Naive thymus-derived CD4-positive, alpha-beta T cell (primary cell): ENCODE results near the gene UQCRH. TPM values are rescaled to one million over a fixed set of nuclear protein-coding genes. Genes with fewer than 3 reads are reported as not detected.
"Not testable (repeated sequence)": the region's sequence is repeated elsewhere in the genome, so short reads cannot be mapped to it uniquely, and the experiment has no call there.

ENCODE experiments used
- ATAC-seq: fragments of 150-1000 bp; cut with Tn5 transposase; 2 replicates; pipeline ENCODE4 v1.10.0; 2021; ENCODE audit warnings: mild to moderate bottlenecking, moderate library complexity
- CTCF ChIA-PET: fragments of 350-600 bp; sonication (Branson Sonifier 250); formaldehyde crosslinking; loops from one replicate; lab custom pipeline; 2021; ENCODE audit warnings: antibody characterized with exemption; lab: Charles Lee
- POLR2A ChIA-PET: fragments of 350-600 bp; sonication (Branson Sonifier 250); formaldehyde crosslinking; loops from one replicate; lab custom pipeline; 2021; ENCODE audit warnings: antibody characterized with exemption, inconsistent platforms; lab: Charles Lee
- DNase-seq, 9 donors: peaks; one replicate each; pipeline versions ENCODE4 v3.0.0 to v3.0.0-alpha.2; 2020 to 2022; ENCODE audit warnings: mixed read lengths in 1 of 9
- H3K27ac ChIP-seq: one replicate; pipeline ENCODE4 v1.7.0; 2013; ENCODE audit warnings: mild to moderate bottlenecking, low read depth, low read length, moderate library complexity
- H3K27me3 ChIP-seq, 2 donors: one replicate each; pipeline ENCODE4 v1.7.0; 2013; ENCODE audit warnings: low read length in 2 of 2, mild to moderate bottlenecking in 2 of 2, moderate library complexity in 2 of 2; ENCODE audit not compliant: control insufficient read depth in 2 of 2, insufficient read depth in 2 of 2
- H3K36me3 ChIP-seq, 3 experiments: 1 replicate in 2 of 3; 2 replicates in 1 of 3; pipeline ENCODE4 v1.7.0; 2013; ENCODE audit warnings: low read length in 3 of 3, mild to moderate bottlenecking in 3 of 3, moderate library complexity in 1 of 3; ENCODE audit not compliant: insufficient read depth in 3 of 3, control insufficient read depth in 2 of 3
- H3K4me1 ChIP-seq, 2 donors: one replicate each; pipeline ENCODE4 v1.7.0; 2013; ENCODE audit warnings: low read length in 2 of 2, mild to moderate bottlenecking in 2 of 2, moderate library complexity in 1 of 2; ENCODE audit not compliant: control insufficient read depth in 2 of 2, insufficient read depth in 2 of 2
- H3K4me3 ChIP-seq: 2 replicates; pipeline ENCODE4 v1.7.0; 2013; ENCODE audit warnings: mild to moderate bottlenecking, low read length
- H3K9me3 ChIP-seq, 3 experiments: 1 replicate in 2 of 3; 2 replicates in 1 of 3; pipeline ENCODE4 v1.7.0; 2013; ENCODE audit warnings: low read length in 3 of 3; ENCODE audit not compliant: control insufficient read depth in 2 of 3
- H3K27ac Mint-ChIP-seq, 9 donors: one replicate each; pipeline ENCODE4 v1.8.0; 2020 to 2022; ENCODE audit warnings: mixed read lengths in 9 of 9, mild to moderate bottlenecking in 8 of 9, moderate library complexity in 5 of 9, inconsistent platforms in 2 of 9
- H3K27me3 Mint-ChIP-seq, 5 donors: one replicate each; pipeline ENCODE4 v1.8.0; 2021 to 2022; ENCODE audit warnings: mixed read lengths in 5 of 5, mild to moderate bottlenecking in 1 of 5
- H3K36me3 Mint-ChIP-seq, 5 donors: one replicate each; pipeline ENCODE4 v1.8.0; 2020 to 2022; ENCODE audit warnings: mixed read lengths in 5 of 5, mild to moderate bottlenecking in 3 of 5, inconsistent platforms in 1 of 5
- H3K4me1 Mint-ChIP-seq, 7 donors: one replicate each; pipeline ENCODE4 v1.8.0; 2020 to 2022; ENCODE audit warnings: mixed read lengths in 7 of 7, mild to moderate bottlenecking in 3 of 7, inconsistent platforms in 1 of 7
- H3K4me3 Mint-ChIP-seq, 10 donors: one replicate each; pipeline ENCODE4 v1.8.0; 2020 to 2022; ENCODE audit warnings: mild to moderate bottlenecking in 10 of 10, mixed read lengths in 10 of 10, moderate library complexity in 6 of 10, inconsistent platforms in 2 of 10
- H3K9me3 Mint-ChIP-seq, 11 donors: one replicate each; pipeline ENCODE4 v1.8.0; 2020 to 2022; ENCODE audit warnings: mixed read lengths in 11 of 11, mild to moderate bottlenecking in 4 of 11, inconsistent platforms in 1 of 11, moderate library complexity in 1 of 11
- intact Hi-C, 2 donors: fragments of 100-400 bp; cut with micrococcal nuclease; formaldehyde crosslinking; loops; one replicate each; pipeline ENCODE4 v1.15.1; 2023
- polyA plus RNA-seq, 2 donors: library from polyadenylated mRNA; unstranded; fragments of 300-500 nt; fragmentation: Illumina TruSeq; gene quantifications; one replicate each; pipeline ENCODE4 v1.2.3, GENCODE V29; 2021
- total RNA-seq, 6 experiments: library from RNA in 5 of 6; stranded (reverse) in 5 of 6; gene quantifications; 1 replicate in 5 of 6; 2 replicates in 1 of 6; pipeline ENCODE4 v1.2.3 and lab custom pipeline; 2021 to 2026

UQCRH gene
- total and polyA plus RNA-seq, 7 experiments from 2014 or later: 107 to 332 (median 137) TPM

DNA sequence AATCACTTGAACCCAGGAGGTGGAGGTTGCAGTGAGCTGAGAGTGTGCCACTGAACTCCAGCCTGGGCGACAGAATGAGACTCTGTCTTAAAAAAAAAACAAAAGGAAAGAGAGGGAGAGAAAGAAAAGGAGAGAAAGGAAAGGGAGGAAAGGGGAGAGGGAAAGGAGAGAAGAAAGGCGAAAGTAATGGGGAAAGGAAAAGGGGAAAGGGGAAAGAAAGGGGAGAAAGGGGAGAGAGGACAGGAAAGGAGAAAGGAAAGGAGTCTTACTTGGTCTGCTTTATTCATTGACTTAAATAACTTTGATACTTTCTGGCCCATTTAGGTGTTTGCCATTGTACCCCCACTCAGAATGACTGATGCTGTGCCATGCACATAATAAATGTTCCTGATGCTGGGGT lies 48.9 kb downstream of the UQCRH start:
- Mint-ChIP-seq H3K9me3 (no peaks in the 10 kb centered on the region), H3K36me3 (peaks cover 4 to 53% (median 22%) of the 10 kb centered on the region in 5 donors), H3K4me3 (no peak overlapping the region), H3K27ac (no peak overlapping the region), H3K4me1 (peaks cover 5 to 14% (median 8%) of the 10 kb centered on the region in 7 donors), H3K27me3 (no peaks in the 10 kb centered on the region)
- H3K4me3 ChIP-seq: no peak overlapping the region
- H3K4me1 ChIP-seq: no peaks in the 10 kb centered on the region
- no peaks in the 10 kb centered on the region for H3K27me3 ChIP-seq
- ATAC-seq (no peak), DNase-seq (no peak)
- peaks cover 6 to 62% (median 7%) of the 10 kb centered on the region in 3 experiments for H3K36me3 ChIP-seq
- ChIA-PET POLR2A (no interaction called here), CTCF (no interaction called here)
- H3K27ac ChIP-seq: no peak overlapping the region
- intact Hi-C loops: no loop called here
- no peaks in the 10 kb centered on the region for H3K9me3 ChIP-seq

DNA sequence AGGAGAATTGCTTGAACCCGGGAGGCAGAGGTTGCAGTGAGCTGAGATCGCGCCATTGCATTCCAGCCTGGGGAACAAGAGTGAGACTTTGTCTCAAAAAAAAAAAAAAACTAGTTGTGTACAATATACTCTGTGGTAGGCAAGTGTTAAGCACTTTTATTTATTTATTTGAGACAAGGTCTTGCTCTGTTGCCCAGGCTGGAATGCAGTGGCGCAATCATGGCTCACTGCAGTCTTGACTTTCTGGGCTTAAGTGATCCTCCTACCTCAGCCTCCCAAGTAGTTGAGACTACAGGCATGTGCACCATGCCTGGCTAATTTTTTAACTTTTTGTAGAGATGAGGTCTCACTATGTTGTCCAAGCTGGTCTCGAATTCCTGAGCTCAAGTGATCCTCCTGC lies 52.4 kb downstream of the UQCRH start:
- H3K4me3 ChIP-seq, H3K9me3 Mint-ChIP-seq, H3K9me3 ChIP-seq, H3K27ac Mint-ChIP-seq, H3K27me3 ChIP-seq, POLR2A ChIA-PET, H3K4me3 Mint-ChIP-seq, DNase-seq, H3K4me1 ChIP-seq, H3K27ac ChIP-seq, CTCF ChIA-PET, H3K27me3 Mint-ChIP-seq, H3K4me1 Mint-ChIP-seq, intact Hi-C loops, ATAC-seq: not testable (repeated sequence)
- H3K36me3 Mint-ChIP-seq: peaks cover 0 to 37% (median 16%) of the 10 kb centered on the region in 5 donors
- H3K36me3 ChIP-seq: peaks cover 0 to 47% (median 5%) of the 10 kb centered on the region in 3 experiments

DNA sequence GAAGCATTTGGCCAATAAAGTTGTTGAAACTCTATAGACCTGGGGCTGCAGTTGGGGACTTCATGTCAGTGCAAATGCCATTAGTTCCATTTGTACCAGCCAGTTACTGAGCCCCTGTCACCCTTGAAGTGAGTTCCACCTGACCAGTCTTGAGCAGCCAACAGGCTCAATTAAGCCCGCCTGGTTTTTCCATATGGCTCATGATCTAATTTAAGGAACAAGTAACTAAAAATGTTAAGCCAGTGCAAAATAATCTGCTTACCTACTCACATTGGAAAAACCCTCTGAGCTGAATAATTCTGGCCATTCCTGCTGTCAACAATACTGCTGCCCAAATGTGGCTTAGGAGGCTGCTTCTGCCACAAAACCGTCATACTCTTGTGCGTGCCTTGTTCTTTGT lies 58.7 kb downstream of the UQCRH start:
- Mint-ChIP-seq H3K36me3 (peaks cover 11 to 44% (median 28%) of the 10 kb centered on the region in 5 donors), H3K4me3 (no peak overlapping the region), H3K27me3 (no peaks in the 10 kb centered on the region), H3K9me3 (no peaks in the 10 kb centered on the region), H3K4me1 (peaks cover 0 to 4% (median 0%) of the 10 kb centered on the region in 7 donors), H3K27ac (no peak overlapping the region)
- intact Hi-C loops: no loop called here
- Histone ChIP-seq H3K9me3 (no peaks in the 10 kb centered on the region), H3K27me3 (no peaks in the 10 kb centered on the region), H3K27ac (no peak overlapping the region), H3K4me1 (no peaks in the 10 kb centered on the region), H3K36me3 (peaks cover 0 to 44% (median 16%) of the 10 kb centered on the region in 3 experiments), H3K4me3 (no peak overlapping the region)
- ChIA-PET CTCF (no interaction called here), POLR2A (no interaction called here)
- no peak for ATAC-seq
- DNase-seq: no peak

DNA sequence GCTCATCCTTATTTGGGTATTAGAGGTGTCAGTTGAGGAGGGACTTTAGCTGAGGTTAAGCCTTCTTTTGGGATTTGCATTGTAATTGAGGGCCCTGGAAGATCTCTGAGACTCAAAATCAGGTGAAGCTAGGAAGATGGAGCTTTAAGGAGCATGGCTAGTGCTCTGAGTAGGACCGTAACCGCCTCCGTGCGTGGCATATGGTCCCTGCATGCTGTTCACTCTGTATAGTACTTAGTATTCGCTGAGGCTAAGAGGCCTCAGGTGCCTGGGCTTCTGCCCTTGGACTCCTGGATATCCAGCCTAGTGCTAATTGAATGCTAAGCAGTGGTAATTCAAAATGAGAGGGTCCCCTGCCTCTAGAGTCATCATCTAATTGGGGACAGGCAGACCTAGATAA lies 59.6 kb downstream of the UQCRH start:
- no peaks in the 10 kb centered on the region for H3K9me3 ChIP-seq
- ChIA-PET POLR2A (no interaction called here), CTCF (no interaction called here)
- Mint-ChIP-seq H3K4me1 (peaks cover 0 to 4% (median 0%) of the 10 kb centered on the region in 7 donors), H3K9me3 (no peaks in the 10 kb centered on the region), H3K27ac (no peak overlapping the region), H3K27me3 (no peaks in the 10 kb centered on the region), H3K4me3 (no peak overlapping the region), H3K36me3 (peaks cover 13 to 45% (median 28%) of the 10 kb centered on the region in 5 donors)
- no peak overlapping the region for H3K27ac ChIP-seq
- intact Hi-C loops: no loop called here
- no peaks in the 10 kb centered on the region for H3K4me1 ChIP-seq
- peaks cover 0 to 41% (median 16%) of the 10 kb centered on the region in 3 experiments for H3K36me3 ChIP-seq
- DNase-seq (no peak), ATAC-seq (no peak)
- no peak overlapping the region for H3K4me3 ChIP-seq
- no peaks in the 10 kb centered on the region for H3K27me3 ChIP-seq

DNA sequence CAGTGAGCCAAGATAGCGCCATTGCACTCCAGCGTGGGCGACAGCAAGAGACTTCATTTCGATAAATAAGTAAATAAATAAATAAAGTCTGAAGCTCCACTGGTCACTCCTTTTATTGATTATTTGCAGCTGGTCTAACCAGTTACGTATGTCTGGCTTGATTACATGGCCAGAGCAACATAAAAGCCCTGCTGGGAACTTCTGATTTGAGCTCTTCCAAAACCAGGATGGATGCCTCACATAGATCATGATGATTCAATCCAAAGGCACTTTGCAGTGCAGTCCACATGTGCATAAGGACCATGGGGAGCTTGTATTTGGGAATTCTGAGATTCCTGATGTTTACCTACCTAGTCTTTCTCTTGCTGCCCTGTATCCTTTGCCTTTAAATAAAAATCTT lies 61.1 kb downstream of the UQCRH start:
- peaks cover 14 to 57% (median 35%) of the 10 kb centered on the region in 5 donors for H3K36me3 Mint-ChIP-seq
- peaks cover 0 to 4% (median 0%) of the 10 kb centered on the region in 7 donors for H3K4me1 Mint-ChIP-seq
- H3K27me3 ChIP-seq: no peaks in the 10 kb centered on the region
- H3K36me3 ChIP-seq: peaks cover 0 to 50% (median 16%) of the 10 kb centered on the region in 3 experiments
- CTCF ChIA-PET: interaction anchor here (0.9 kb wide), 1 partner anchor 19 kb away, joined by 6 read pairs; no protein-coding TSS in a partner anchor
- H3K4me1 ChIP-seq: no peaks in the 10 kb centered on the region
- no peak overlapping the region for H3K27ac Mint-ChIP-seq
- POLR2A ChIA-PET: interaction anchor here (0.6 kb wide), 1 partner anchor 22 kb away, joined by 4 read pairs; no protein-coding TSS in a partner anchor
- no peaks in the 10 kb centered on the region for H3K9me3 ChIP-seq
- DNase-seq (no peak), ATAC-seq (no peak)
- H3K27ac ChIP-seq: no peak overlapping the region
- H3K4me3 Mint-ChIP-seq: no peak overlapping the region
- H3K4me3 ChIP-seq: no peak overlapping the region
- intact Hi-C loops: no loop called here
- H3K27me3 Mint-ChIP-seq: no peaks in the 10 kb centered on the region
- no peaks in the 10 kb centered on the region for H3K9me3 Mint-ChIP-seq

DNA sequence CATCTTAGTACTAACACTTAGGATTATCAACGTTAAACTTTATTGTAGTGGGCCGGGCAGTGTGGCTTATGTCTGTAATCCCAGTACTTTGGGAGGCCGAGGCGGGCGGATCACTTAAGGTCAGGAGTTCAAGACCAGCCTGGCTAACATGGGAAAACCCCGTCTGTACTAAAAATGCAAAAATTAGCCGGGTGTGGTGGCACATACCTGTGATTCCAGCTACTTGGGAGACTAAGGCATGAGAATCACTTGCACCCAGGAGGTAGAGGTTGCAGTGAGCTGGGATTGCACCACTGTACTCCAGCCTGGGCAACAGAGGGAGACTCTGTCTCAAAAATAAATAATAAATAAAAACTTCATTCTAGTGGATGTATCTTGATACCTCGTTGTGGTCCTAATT lies 62.3 kb downstream of the UQCRH start:
- H3K27ac ChIP-seq, H3K27me3 Mint-ChIP-seq, POLR2A ChIA-PET, H3K9me3 Mint-ChIP-seq, H3K4me1 Mint-ChIP-seq, H3K27ac Mint-ChIP-seq, H3K4me1 ChIP-seq, intact Hi-C loops, CTCF ChIA-PET, H3K27me3 ChIP-seq, DNase-seq, ATAC-seq, H3K4me3 Mint-ChIP-seq, H3K4me3 ChIP-seq, H3K9me3 ChIP-seq: not testable (repeated sequence)
- peaks cover 14 to 52% (median 34%) of the 10 kb centered on the region in 5 donors for H3K36me3 Mint-ChIP-seq
- peaks cover 0 to 45% (median 12%) of the 10 kb centered on the region in 3 experiments for H3K36me3 ChIP-seq
